Cardiac muscle cell (in vitro differentiated cells and primary cell): ENCODE data around the gene EFNA4. TPM values are rescaled to one million over a fixed set of nuclear protein-coding genes. Genes with fewer than 3 reads are reported as not detected.
"Not testable (repeated sequence)": the region's sequence is repeated elsewhere in the genome, so short reads cannot be mapped to it uniquely, and the experiment has no call there.

Experiments
- DNase-seq, 2 donors: peaks; one replicate each; pipeline versions ENCODE4 v3.0.0 to v3.0.0-alpha.2; 2010 to 2017; ENCODE audit warnings: low read depth in 1 of 2, low spot score in 1 of 2
- H3K27ac ChIP-seq: fragments of 200-600 bp; sonication (generic); 2 replicates; pipeline ENCODE4 v1.5.1; 2016
- H3K27me3 ChIP-seq: fragments of 200-600 bp; sonication (generic); 2 replicates; pipeline ENCODE4 v1.6.0; 2016; ENCODE audit warnings: control low read depth
- H3K36me3 ChIP-seq: fragments of 200-600 bp; sonication (generic); 2 replicates; pipeline ENCODE4 v1.5.1; 2016; ENCODE audit warnings: control low read depth
- H3K4me1 ChIP-seq: fragments of 200-600 bp; sonication (generic); 2 replicates; pipeline ENCODE4 v1.8.1; 2017; ENCODE audit warnings: low read depth, mild to moderate bottlenecking, mixed run types
- H3K4me3 ChIP-seq: fragments of 200-600 bp; sonication (generic); 2 replicates; pipeline ENCODE4 v1.5.1; 2016; ENCODE audit warnings: mild to moderate bottlenecking
- H3K9me3 ChIP-seq: fragments of 200-600 bp; sonication (generic); 2 replicates; pipeline ENCODE4 v1.5.1; 2017; ENCODE audit warnings: low read depth, mild to moderate bottlenecking, control low read depth
- CTCF ChIP-seq: IDR thresholded peaks from 2 replicates; pipeline ENCODE4 v1.5.1; 2012; ENCODE audit warnings: low read depth, mild to moderate bottlenecking, low read length
- polyA plus RNA-seq: library from polyadenylated mRNA; unstranded; fragments of >200 nt; fragmentation: Nextera tagmentation; extraction: Ambion mirVana; gene quantifications from 2 replicates; pipeline ENCODE4 v1.2.1, GENCODE V29; 2016
- total RNA-seq: library from RNA; depleted of rRNA; stranded (reverse); fragments of >200 nt; gene quantifications from 2 replicates; pipeline ENCODE4 v1.2.3, GENCODE V29; 2016

Gene EFNA4
- total and polyA plus RNA-seq, 2 experiments from 2014 or later, result 29.2 to 29.6 TPM

GRCh38 chr1:155110826-155111225 is 47.3 kb downstream of the EFNA4 start:
- H3K36me3 ChIP-seq, result no peaks in the 10 kb centered on the region
- TF ChIP-seq CTCF, result no peak
- no peak for DNase-seq

GRCh38 chr1:155113450-155113980 is 50.0 kb downstream of the EFNA4 start:
- Histone ChIP-seq H3K36me3 (no peaks in the 10 kb centered on the region), H3K4me1 (no peaks in the 10 kb centered on the region), H3K4me3 (no peak overlapping the region), H3K27ac (no peak overlapping the region), H3K9me3 (no peaks in the 10 kb centered on the region), H3K27me3 (no peaks in the 10 kb centered on the region)
- no peak for DNase-seq
- TF ChIP-seq CTCF, result no peak

More at GRCh38 chr1:155110826-155111225, 47.3 kb downstream of the EFNA4 start:
- no peaks in the 10 kb centered on the region for H3K4me1 ChIP-seq
- H3K9me3 ChIP-seq, result no peaks in the 10 kb centered on the region
- H3K27ac ChIP-seq, result no peak overlapping the region
- H3K4me3 ChIP-seq, result no peak overlapping the region
- H3K27me3 ChIP-seq, result peaks cover 9% of the 10 kb centered on the region

GRCh38 chr1:155116113-155116764 is 52.7 kb downstream of the EFNA4 start:
- no peak overlapping the region for H3K27ac ChIP-seq
- TF ChIP-seq CTCF, result no peak
- DNase-seq, result no peak

GRCh38 chr1:155117610-155118009 is 54.1 kb downstream of the EFNA4 start:
- no peaks in the 10 kb centered on the region for H3K9me3 ChIP-seq

More at GRCh38 chr1:155116113-155116764, 52.7 kb downstream of the EFNA4 start:
- Histone ChIP-seq H3K4me1 (no peaks in the 10 kb centered on the region), H3K36me3 (no peaks in the 10 kb centered on the region), H3K9me3 (no peaks in the 10 kb centered on the region), H3K4me3 (no peak overlapping the region), H3K27me3 (no peaks in the 10 kb centered on the region)

GRCh38 chr1:155118090-155118489 is 54.5 kb downstream of the EFNA4 start:
- H3K9me3 ChIP-seq, H3K27me3 ChIP-seq, H3K36me3 ChIP-seq, H3K4me3 ChIP-seq, H3K4me1 ChIP-seq, H3K27ac ChIP-seq, DNase-seq: not testable (repeated sequence)

More at GRCh38 chr1:155117610-155118009, 54.1 kb downstream of the EFNA4 start:
- Histone ChIP-seq H3K36me3 (no peaks in the 10 kb centered on the region), H3K4me1 (no peaks in the 10 kb centered on the region), H3K27me3 (no peaks in the 10 kb centered on the region), H3K4me3 (no peak overlapping the region), H3K27ac (no peak overlapping the region)
- DNase-seq, result no peak
- TF ChIP-seq CTCF, result no peak

Other genes with a start within 250 kb of the EFNA4 start
- gene KCNN3, start 193.5 kb upstream of the EFNA4 start, total RNA-seq, result 0.81 and 1.5 TPM in 2 replicates
- gene KCNN3, start 193.5 kb upstream of the EFNA4 start, polyA plus RNA-seq, result 1.1 and 2.9 TPM in 2 replicates
- 20.1 and 23.8 TPM in 2 replicates for gene PMVK, start 127.0 kb upstream of the EFNA4 start, total RNA-seq
- 94.4 and 95.4 TPM in 2 replicates for gene PMVK, start 127.0 kb upstream of the EFNA4 start, polyA plus RNA-seq
- 155 and 161 TPM in 2 replicates for gene PBXIP1, start 107.6 kb upstream of the EFNA4 start, total RNA-seq
- 93.7 and 108 TPM in 2 replicates for gene PBXIP1, start 107.6 kb upstream of the EFNA4 start, polyA plus RNA-seq
- 45.6 and 48.0 TPM in 2 replicates for gene PYGO2, start 102.0 kb upstream of the EFNA4 start, total RNA-seq
- 45.3 and 49.2 TPM in 2 replicates for gene PYGO2, start 102.0 kb upstream of the EFNA4 start, polyA plus RNA-seq
- gene SHC1, start 93.0 kb upstream of the EFNA4 start, total RNA-seq, result 80.0 and 80.3 TPM in 2 replicates
- 66.8 and 70.7 TPM in 2 replicates for gene SHC1, start 93.0 kb upstream of the EFNA4 start, polyA plus RNA-seq
- 52.9 and 96.5 TPM in 2 replicates for gene CKS1B, start 89.1 kb upstream of the EFNA4 start, total RNA-seq
- 157 and 337 TPM in 2 replicates for gene CKS1B, start 89.1 kb upstream of the EFNA4 start, polyA plus RNA-seq
- gene FLAD1, start 80.4 kb upstream of the EFNA4 start, total RNA-seq, result 34.3 and 39.7 TPM in 2 replicates
- 59.2 and 60.8 TPM in 2 replicates for gene FLAD1, start 80.4 kb upstream of the EFNA4 start, polyA plus RNA-seq
- not detected in 2 replicates for gene LENEP, start 70.2 kb upstream of the EFNA4 start, total RNA-seq
- gene LENEP, start 70.2 kb upstream of the EFNA4 start, polyA plus RNA-seq, result 0.72 TPM in 1 of 2 replicates, not detected in the other
- gene ZBTB7B, start 60.9 kb upstream of the EFNA4 start, total RNA-seq, result 25.5 and 25.6 TPM in 2 replicates
- gene ZBTB7B, start 60.9 kb upstream of the EFNA4 start, polyA plus RNA-seq, result 4.6 and 4.7 TPM in 2 replicates
- 4.3 and 5.4 TPM in 2 replicates for gene DCST2, start 30.0 kb upstream of the EFNA4 start, total RNA-seq
- 1.1 and 3.8 TPM in 2 replicates for gene DCST2, start 30.0 kb upstream of the EFNA4 start, polyA plus RNA-seq
- not detected in 2 replicates for gene DCST1, start 29.9 kb upstream of the EFNA4 start, total RNA-seq
- 0.27 and 0.57 TPM in 2 replicates for gene DCST1, start 29.9 kb upstream of the EFNA4 start, polyA plus RNA-seq
- gene ADAM15, start 12.4 kb upstream of the EFNA4 start, total RNA-seq, result 19.5 and 23.0 TPM in 2 replicates
- gene ADAM15, start 12.4 kb upstream of the EFNA4 start, polyA plus RNA-seq, result 23.0 and 25.2 TPM in 2 replicates
- 26.3 and 31.9 TPM in 2 replicates for gene EFNA3, start 15.1 kb downstream of the EFNA4 start, total RNA-seq
- 34.2 and 43.0 TPM in 2 replicates for gene EFNA3, start 15.1 kb downstream of the EFNA4 start, polyA plus RNA-seq
- 39.1 and 43.1 TPM in 2 replicates for gene EFNA1, start 64.1 kb downstream of the EFNA4 start, total RNA-seq
- 83.5 and 104 TPM in 2 replicates for gene EFNA1, start 64.1 kb downstream of the EFNA4 start, polyA plus RNA-seq
- gene SLC50A1, start 72.1 kb downstream of the EFNA4 start, total RNA-seq, result 18.4 and 20.9 TPM in 2 replicates
- 45.1 and 50.7 TPM in 2 replicates for gene SLC50A1, start 72.1 kb downstream of the EFNA4 start, polyA plus RNA-seq
- gene DPM3, start 76.8 kb downstream of the EFNA4 start, total RNA-seq, result 102 and 114 TPM in 2 replicates
- 105 and 110 TPM in 2 replicates for gene DPM3, start 76.8 kb downstream of the EFNA4 start, polyA plus RNA-seq
- gene KRTCAP2, start 109.6 kb downstream of the EFNA4 start, total RNA-seq, result 122 and 124 TPM in 2 replicates
- 357 and 428 TPM in 2 replicates for gene KRTCAP2, start 109.6 kb downstream of the EFNA4 start, polyA plus RNA-seq
- 3.6 and 5.4 TPM in 2 replicates for gene TRIM46, start 110.1 kb downstream of the EFNA4 start, total RNA-seq
- 2.9 and 3.2 TPM in 2 replicates for gene TRIM46, start 110.1 kb downstream of the EFNA4 start, polyA plus RNA-seq
- 10.8 and 14.2 TPM in 2 replicates for gene THBS3, start 144.2 kb downstream of the EFNA4 start, total RNA-seq
- 9.4 and 15.1 TPM in 2 replicates for gene THBS3, start 144.2 kb downstream of the EFNA4 start, polyA plus RNA-seq
- gene MTX1, start 145.0 kb downstream of the EFNA4 start, total RNA-seq, result 24.7 and 45.0 TPM in 2 replicates
- gene MTX1, start 145.0 kb downstream of the EFNA4 start, polyA plus RNA-seq, result 31.9 and 50.2 TPM in 2 replicates
- gene ENTREP3, start 191.7 kb downstream of the EFNA4 start, total RNA-seq, result 39.5 and 46.2 TPM in 2 replicates
- gene ENTREP3, start 191.7 kb downstream of the EFNA4 start, polyA plus RNA-seq, result 42.0 and 59.2 TPM in 2 replicates
- gene SCAMP3, start 198.6 kb downstream of the EFNA4 start, total RNA-seq, result 67.3 and 109 TPM in 2 replicates
- 100 and 172 TPM in 2 replicates for gene SCAMP3, start 198.6 kb downstream of the EFNA4 start, polyA plus RNA-seq
- 57.3 and 65.3 TPM in 2 replicates for gene CLK2, start 209.8 kb downstream of the EFNA4 start, total RNA-seq
- gene CLK2, start 209.8 kb downstream of the EFNA4 start, polyA plus RNA-seq, result 45.1 and 68.5 TPM in 2 replicates
- 1.7 and 3.5 TPM in 2 replicates for gene HCN3, start 213.7 kb downstream of the EFNA4 start, total RNA-seq
- 3.7 and 12.9 TPM in 2 replicates for gene HCN3, start 213.7 kb downstream of the EFNA4 start, polyA plus RNA-seq
- gene PKLR, start 237.7 kb downstream of the EFNA4 start, total RNA-seq, result 0.06 TPM in 1 of 2 replicates, not detected in the other
- not detected in 2 replicates for gene PKLR, start 237.7 kb downstream of the EFNA4 start, polyA plus RNA-seq
- 167 and 310 TPM in 2 replicates for gene FDPS, start 245.1 kb downstream of the EFNA4 start, total RNA-seq
- 269 and 565 TPM in 2 replicates for gene FDPS, start 245.1 kb downstream of the EFNA4 start, polyA plus RNA-seq